OCI-LY1 (cell line): Measurements from ENCODE around the gene COP1.

Source experiments
- CTCF ChIP-seq: fragments of 200-600 bp; sonication (generic), shearing (Covaris generic); IDR thresholded peaks from 2 replicates; pipeline ENCODE4 v1.5.1; 2017; ENCODE audit warnings: mild to moderate bottlenecking, antibody characterized with exemption, low read length, moderate library complexity, mixed read lengths
- EZH2 ChIP-seq: fragments of 200-600 bp; sonication (generic), shearing (Covaris generic); IDR thresholded peaks from 2 replicates; pipeline ENCODE4 v1.8.0; 2017; ENCODE audit warnings: borderline replicate concordance, mixed run types, mild to moderate bottlenecking, antibody characterized with exemption, low read length, moderate library complexity, mixed read lengths

DNA sequence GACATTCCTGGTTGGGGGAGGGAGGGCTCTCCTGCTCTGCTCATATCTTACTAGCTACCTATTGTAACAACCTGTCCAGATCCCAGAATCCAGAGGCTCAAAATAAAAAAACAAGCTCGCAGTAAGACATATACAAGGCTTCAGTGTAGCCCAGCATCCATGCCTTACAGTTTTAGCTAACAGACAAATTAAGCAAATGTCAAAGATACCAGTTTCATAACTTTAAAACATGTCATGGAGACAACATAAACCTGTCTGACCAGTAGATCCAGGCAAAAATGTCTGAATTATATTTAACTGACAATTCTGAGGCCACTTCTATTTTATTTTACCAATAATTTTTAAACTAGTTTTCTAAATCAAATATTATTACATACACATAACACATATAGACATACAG, 295.9 kb downstream of the COP1 start:
- TF ChIP-seq CTCF, result no peak
- no peak for TF ChIP-seq EZH2
